Activated CD8-positive, alpha-beta memory T cell treated with anti-CD3 and anti-CD28 coated beads, Interleukin-2, amount 50 U/mL, for 4 hours (primary cell): ENCODE data around the gene ITGB2.
"Not testable (repeated sequence)": the region's sequence is repeated elsewhere in the genome, so short reads cannot be mapped to it uniquely, and the experiment has no call there.

Experiments used
- DNase-seq: peaks from one replicate; pipeline ENCODE4 v3.0.0-alpha.2; 2020

Gene ITGB2

DNA sequence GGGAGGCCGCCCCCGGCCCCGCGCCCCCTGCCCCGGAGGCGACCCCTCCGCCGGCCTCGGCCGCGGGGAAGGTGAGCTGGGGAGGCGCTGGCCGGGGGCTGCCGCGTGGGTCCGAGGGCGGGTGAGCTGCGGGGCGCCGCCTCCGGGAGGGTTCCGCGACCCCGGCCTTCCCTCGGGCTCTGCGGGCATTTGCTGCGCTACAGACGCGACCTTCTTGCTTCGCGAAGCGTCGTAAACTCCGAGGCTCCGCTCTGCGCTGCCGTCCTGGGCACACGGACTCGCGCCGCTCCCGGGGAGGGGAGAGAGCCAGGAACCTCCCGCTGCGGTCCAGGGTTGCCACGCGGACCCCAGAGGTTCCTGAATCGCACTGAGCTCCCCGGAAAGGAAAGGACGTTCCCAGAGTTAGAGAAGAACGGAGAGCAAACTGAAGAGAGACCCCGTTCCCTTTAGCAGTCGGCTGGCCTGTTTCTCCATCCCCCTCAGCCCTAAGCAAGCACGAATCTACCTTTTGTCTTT, 19.5 kb upstream of the ITGB2 start:
- no peak for DNase-seq

DNA sequence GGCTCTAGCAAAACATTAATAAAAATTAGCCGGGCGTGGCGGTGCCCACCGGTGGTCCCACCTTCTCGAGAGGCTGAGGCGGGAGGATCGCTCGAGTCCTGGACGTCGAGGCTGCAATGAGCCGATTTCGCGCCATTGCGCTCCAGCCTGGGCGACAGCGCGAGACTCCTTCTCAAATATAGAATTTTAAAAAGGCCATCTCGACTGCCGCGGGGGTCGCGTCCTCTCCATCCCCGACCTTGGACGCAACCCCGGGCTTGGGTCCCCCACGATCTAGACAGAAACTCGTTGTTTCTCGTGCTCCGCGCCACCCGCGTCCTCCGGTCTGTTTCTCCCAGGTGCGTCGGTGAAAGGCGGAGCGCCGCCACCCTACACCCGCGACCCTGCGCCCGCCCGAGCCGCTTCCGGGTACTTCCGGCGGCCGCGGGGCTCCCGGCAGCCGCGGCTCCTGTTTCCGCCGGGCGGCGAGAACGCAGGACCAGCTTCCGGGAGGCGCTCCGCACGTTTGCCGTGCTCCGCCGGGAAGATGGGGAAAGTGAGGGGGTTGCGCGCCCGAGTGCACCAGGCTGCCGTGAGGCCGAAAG, 18.9 kb upstream of the ITGB2 start, which contains the start of gene SLX9:
Gene SLX9, plus strand, starts transcription at position 498 of the 584 bp plus-strand sequence. Its CDS starts 29 bp downstream, at position 527.
- peak; percentile 80 for DNase-seq

DNA sequence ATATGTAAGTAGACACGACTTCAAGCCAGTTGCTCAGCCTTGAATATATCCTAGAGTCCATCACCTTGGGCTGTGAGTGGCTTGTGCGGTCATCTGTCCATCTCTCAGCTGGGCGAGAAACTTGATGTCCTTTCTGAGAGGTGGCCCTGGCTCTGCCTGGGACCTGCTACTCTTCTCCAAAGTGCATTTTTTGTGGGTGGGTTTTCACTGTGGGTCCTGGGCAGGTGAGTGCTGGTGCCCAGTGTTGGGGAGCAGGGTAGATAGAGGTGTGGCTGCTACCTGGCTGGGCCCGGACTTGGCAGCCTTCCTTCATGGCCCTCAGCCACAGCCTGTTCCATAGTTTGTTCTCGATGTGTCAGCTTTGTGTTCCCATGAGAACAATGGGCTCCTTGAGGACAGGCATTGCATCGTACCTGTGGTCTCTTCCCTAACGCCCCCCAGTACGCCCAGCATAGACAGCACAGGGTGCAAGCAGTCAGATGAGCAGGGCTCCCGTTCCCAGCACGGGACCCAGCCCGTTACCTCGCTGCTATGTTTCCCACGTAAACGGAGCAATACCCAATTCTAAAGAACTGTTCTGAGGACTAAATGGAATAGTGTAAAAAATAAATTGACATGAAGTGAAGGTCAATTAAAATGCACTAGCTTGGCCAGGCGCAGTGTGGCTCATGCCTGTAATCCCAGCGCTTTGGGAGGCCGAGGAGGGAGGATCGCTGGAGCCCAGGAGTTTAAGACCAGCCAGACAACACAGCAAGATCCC, 18.3 kb upstream of the ITGB2 start:
- DNase-seq, result no peak

DNA sequence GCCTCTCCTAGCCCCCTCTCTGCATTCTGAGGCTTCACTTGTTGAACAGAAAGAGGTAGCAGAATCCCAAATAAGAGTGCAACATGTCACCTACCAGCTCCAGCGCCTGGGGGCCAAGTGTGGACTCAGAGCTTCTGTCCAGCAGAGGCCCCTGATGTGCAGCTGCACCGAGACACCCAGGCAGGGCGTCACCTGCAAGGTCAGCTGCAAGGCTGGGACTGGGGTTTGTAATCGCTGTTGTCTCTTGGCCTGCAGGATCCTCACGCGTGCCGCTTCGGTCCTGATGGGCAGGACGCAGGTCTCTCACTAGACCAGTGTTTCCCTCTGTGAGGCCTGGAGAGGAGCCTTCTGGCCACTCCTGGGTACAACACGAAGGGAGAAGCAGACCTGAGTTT, 14.8 kb upstream of the ITGB2 start:
- DNase-seq, result no peak

DNA sequence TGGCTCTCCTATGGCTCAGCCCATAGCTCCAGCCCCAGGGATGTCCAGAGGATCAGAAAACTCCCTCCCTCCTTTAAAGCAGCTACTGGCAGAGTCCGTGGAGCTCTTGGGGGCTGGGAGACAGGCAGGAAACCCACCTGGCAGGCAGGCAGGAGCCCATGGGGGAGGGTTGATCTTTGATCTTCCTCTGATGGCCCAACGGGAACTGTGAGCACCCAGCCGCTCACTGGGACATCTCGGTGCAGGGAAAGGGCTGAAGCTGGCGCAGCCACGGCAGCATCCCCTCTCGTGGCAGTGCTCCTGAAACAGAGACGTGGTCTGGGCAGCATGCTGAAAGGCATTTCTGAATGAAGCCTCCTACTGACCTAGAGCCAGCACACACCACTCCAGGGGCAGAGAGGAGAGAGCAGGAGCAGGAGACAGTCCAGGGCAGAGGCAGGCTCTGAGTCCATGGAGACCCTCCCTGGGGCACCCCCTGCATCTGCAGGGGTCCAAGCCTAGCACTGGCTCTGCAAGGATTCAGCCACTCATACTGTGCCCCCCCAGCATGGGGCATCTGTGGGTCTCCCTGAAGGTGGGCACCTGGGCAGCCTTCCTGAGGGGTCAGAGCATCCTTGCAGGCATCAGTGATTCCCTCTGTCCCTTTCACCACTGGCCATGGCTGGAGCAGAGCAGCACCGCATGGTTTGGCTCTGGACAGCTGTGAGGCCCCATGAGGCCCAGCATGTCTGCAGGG, 14.3 kb upstream of the ITGB2 start:
- no peak for DNase-seq

DNA sequence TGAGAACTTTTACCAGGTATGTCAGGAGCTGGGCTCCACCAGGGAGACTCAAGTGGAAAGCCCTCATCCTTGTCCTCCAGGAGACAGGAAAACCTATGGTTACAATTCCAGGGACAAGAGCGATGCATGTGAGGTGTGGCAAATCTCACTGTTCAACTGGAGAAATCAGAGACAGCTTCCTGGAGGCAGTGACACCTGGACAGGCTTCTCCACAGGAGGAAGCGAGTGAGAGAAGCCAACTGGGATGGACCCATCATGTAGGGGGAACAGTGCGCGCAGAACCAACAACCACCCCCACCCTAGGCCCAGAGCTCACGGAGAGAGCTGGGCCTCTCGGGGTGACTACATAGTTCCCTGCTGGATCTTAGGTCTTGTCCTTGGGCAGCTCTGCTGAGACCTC, 13.6 kb upstream of the ITGB2 start:
- no peak for DNase-seq

DNA sequence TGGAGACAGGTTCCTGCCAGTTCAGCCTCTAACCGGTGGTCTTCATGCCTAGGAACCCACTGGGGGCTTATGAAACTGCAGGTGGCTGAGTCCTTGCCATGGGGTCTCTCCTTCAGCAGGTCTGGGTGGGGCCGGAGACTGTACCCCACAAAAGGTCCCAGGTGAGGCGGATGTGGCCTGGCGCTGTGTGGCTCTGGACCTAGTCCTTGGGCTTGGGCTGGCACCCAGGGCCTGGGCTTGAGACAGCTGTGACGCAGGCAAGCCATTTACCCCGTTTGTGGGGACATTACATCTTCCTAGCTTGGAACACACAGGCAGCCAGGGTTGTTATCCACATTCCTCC, 13.2 kb upstream of the ITGB2 start:
- no peak for DNase-seq

DNA sequence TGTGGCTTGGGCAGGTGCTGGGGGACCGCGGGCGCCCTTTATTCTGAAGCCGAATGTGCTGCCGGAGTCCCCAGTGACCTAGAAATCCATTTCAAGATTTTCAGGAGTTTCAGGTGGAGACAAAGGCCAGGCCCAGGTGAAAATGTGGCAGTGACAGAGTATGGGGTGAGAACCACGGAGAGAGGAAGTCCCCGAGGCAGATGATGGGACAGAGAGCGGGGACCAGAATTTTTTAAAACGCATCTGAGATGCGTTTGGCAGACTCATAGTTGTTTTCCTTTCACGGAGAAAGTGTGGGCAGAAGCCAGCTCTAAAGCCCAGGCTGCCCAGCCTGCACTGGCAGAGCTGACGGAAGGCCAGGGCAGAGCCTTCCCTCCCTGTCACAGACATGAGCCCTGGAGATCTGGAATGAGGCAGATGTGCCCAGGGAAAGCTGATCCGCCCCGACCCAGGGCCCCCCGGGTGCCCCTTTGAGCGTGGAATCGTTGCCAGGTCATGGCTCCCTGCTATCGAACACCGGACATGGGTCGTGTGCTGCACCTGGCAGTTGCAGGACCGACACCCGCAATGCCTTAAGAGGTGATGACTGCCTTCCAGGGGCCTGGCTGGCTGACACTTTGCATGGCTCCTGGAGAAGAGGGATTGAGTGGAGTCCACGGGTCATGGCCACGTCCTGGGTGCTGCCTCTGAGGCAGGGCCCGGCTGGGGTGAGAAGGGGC, 12.7 kb upstream of the ITGB2 start:
- DNase-seq, result no peak

DNA sequence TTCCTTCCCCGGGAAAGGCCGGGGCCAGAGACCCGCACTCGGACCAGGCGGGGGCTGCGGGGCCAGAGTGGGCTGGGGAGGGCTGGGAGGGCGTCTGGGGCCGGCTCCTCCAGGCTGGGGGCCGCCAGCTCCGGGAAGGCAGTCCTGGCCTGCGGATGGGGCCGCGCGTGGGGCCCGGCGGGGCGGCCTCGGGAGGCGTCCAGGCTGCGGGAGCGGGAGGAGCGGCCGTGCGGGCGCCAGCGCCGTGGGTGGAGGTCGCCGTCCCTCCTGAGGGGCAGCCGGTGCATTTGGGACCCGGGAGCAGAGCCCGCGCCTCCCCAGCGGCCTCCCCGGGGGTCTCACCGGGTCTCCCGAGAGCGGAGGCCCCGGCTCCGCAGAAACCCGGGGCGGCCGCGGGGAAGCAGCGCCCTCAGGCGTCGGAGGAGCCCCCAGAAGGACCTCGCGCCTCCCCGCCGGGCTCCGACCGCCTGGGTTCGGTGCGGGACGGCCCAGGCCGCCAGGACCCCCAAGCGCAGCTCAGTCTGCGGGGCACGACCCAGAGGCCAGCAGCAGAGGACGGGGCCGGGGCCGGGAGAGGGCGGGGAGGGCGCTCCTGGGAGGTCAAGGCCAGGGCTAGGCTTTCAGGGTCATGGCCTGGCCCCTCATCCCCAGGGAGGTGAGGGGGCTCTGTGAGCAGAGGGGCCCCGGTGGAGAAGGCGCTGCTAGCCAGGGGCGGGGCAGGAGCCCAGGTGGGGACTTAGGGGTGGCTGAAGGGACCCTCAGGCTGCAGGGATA, 11.9 kb upstream of the ITGB2 start:
- DNase-seq, result peak; percentile 80

DNA sequence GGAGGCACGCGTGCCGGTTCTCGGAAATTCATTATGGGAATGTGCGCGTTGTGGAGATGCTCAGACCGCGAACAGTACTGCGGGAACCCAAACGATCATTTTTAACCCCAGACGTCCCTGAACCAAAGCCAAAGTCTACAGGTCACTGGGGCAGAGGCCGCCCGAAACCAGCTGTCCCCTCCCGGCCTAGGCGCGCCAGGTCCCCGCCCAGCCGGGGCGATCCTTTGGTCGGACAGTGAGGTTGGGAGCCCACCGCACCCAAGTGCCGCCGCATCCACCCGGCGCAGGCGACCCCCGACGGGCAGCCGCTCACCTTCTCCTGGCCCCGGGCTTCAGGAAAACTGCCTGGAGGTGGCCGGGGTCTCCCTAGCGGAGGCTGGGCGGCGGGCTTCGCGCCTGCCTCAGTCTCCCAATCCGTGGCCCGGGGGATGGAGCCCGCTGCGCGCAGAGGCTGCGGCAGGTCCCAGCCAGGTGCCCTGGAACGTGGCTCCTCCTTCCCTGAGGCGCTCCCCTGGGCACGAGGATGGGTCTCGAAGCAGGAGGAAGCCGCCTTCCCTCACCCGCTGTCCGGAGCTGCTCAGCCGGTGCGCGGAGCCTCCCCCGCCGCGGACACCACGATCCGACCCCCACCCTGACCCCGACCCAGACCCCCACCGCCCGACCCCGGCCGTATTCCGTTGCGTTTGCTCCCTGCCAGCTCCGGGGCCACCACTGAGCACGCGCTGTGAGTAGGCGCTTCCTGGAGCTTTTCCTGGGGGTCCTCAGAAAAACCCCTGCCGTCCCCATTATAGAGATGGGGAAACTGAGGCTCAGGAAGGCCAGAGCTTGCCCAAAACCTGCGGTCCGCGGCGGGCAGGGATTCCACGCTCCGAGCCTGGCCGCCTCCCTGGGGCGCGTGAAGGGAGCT, 11.1 kb upstream of the ITGB2 start:
- DNase-seq, result no peak

DNA sequence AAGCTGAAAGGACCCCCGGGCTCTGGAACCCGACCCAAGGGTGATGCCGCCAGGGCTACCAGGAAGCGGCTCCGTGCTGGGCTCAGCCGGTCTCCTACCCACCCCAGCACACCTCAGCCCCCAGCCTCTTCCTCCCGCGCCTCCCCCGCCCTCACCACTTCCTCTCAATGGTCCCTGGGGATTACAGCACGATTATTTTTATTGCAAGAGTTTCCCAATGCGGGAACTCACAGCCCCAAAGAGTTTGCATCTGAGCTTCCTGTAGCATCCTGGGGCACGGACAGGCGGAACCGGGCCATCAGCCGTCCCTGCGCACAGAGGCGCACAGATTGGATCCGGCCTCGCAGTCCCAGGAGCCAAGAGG, 10.4 kb upstream of the ITGB2 start:
- no peak for DNase-seq

DNA sequence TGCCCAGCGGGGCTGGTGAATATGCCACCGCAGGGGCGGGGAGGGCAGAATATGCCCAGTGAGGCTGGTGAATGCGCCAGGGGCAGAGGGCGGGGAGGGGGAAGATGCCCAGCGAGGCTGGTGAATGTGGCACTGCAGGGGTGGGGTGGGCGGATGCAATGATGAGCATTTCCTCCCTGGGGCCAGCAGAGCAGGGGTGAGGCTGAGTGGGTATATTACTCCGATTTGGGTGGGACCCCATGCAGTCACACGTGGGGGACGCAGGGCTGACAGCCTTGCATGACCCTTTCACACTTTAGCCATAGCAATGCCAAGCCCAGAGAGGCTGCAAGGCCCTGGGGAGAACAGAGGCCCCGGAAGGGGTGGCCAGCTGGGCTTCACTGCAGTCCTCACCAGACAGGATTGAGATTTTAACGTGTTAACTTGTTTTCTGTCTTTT, 9.9 kb upstream of the ITGB2 start:
- peak; percentile 77 for DNase-seq

DNA sequence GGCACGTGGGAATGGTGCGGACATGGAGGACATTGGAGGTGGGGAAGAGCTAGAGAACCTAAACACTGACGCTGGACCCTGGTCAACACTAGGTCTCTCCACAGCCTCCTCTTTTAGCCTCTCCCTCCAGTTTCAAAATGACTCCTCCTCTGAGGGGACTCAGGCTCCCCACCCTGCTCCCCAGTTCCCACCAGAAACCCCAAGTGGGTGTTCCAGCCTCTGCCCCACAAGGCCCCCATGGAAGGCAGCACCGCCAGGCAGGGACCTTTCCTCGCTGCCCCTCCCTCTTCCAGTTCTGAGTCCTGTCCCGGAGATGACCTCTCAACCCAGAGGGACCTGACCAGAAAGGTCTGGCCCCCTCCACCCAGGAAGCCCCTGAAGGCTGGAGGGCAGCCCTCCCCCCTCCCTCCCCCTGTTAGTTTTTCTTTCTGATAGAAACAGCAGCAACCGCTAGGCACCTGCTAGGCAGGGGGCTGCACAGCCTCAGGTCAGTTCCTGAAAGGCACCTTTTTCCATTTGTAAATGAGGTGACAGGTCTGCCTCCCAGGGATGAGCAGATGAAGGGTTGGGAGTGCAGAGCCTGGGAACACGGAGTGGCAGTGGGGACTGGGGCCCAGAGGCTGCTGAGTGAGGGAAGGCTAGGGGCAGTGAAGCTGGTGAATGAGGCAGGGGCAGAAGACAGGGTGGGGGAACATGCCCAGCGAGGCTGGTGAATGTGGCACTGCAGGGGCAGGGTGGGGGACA, 9.3 kb upstream of the ITGB2 start:
- DNase-seq, result no peak

DNA sequence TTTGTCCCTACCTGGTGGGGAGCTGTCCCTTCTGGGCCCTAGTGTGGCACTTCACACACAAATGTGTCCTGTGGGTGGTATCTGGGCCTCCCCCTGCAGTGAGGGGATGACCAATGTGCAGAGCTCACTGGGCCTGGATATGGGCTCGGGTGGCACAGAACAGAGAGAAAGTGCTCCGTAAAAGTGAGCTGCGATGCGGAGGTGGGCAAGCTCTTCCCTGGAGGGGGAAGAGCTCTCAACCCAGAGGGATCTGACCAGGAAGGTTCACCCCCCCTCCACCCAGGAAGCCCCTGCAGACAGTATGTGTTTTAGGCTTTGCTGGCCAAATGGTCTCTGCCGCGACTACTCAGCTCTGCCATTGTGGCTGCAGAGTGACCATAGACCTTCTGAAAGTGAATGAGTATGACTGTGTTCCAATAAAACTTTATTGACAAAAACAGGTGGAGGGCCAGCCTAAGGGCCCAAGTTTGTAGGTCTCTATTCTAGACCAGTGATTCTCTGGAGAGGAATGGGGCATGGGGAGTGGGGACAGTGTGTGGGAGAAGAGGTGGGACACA, 8.6 kb upstream of the ITGB2 start:
- DNase-seq, result no peak

DNA sequence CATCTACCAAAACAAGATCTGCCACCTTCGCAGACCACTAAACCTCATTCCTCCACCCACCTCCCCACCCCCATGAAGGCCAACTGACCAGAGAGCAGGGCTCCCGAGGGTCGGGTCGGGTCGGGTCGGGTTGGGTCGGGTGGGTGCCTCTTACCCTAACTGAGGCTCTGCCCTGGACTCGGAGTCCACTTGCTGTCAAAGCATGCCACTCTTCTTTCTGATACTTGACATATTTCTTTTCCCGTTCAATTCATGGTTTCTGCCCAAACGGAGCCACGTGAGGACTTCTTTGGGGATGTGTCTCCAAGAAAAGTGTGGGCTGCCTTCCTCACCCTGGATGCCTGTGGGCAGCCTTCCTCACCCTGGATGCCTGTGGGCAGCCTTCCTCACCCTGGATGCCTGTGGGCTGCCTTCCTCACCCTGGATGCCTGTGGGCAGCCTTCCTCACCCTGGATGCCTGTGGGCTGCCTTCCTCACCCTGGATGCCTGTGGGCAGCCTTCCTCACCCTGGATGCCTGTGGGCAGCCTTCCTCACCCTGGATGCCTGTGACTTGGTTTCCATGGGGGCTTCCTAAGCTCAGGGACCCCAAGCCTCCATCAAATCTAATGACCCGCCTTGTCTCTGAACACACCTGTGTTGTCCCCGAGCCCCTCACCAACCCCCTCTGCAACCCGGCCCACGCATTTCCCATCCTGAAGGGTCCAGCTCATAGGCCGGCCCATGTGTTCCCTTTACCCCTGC, 8.0 kb upstream of the ITGB2 start:
- not testable (repeated sequence) for DNase-seq

DNA sequence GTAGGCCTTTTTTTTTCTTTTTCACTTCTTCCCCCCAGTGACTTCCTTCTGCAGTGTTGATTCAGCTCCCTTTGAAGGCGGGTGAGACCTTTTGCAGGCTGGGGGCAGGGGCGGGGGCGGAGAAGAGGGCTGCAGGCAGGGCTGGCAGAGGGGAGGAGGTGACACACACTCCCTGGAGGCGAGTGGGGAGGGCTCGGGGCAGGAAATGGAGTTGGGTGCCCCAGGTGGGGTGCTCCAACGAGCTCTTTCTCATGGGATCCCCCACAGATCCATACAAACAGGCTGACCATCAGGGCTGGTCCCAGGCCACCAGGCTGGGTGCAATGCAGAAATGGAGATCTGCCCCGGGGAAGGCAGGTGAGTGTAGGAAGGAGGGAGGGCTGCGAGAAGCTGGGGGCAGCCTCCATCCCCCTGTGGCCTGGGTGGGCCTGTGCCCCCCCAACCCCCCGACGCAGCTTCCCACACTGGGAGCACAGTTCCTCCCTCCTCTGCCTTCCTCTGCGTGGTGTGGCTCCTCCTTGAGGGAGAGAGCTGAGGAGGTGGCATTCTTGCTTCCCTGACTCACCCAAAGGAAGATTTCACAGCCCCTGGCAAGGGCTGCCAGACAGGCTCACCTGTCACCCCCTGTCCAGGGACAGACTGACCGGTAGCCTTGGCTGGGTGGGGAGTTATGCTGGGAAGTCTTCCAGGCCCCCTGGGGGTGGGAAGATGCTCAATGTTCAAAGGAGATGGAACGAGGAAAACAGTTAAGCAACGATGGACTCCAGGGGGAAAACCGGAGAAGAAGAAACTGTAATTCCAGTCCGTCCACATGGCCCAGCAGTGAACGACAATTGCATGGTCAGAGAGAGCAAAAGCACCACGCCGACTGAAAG, 7.1 kb upstream of the ITGB2 start:
- peak; percentile 93 for DNase-seq

DNA sequence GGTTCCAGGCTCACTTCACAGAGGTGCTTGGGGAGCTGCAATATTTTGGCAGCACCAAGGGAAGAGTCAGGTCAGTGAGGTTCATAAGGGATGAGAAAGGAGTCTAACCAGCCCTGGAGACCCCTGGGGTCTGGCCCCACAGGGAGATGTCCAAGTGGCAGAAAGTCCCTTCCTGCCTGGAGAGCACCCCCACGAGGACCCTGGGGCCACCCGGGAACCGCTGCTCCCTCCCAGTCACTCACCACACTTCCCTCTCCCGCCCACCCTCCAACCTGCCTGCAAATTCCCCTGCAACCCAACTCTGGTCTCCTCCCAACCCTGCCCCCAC, 6.5 kb upstream of the ITGB2 start:
- DNase-seq, result no peak

DNA sequence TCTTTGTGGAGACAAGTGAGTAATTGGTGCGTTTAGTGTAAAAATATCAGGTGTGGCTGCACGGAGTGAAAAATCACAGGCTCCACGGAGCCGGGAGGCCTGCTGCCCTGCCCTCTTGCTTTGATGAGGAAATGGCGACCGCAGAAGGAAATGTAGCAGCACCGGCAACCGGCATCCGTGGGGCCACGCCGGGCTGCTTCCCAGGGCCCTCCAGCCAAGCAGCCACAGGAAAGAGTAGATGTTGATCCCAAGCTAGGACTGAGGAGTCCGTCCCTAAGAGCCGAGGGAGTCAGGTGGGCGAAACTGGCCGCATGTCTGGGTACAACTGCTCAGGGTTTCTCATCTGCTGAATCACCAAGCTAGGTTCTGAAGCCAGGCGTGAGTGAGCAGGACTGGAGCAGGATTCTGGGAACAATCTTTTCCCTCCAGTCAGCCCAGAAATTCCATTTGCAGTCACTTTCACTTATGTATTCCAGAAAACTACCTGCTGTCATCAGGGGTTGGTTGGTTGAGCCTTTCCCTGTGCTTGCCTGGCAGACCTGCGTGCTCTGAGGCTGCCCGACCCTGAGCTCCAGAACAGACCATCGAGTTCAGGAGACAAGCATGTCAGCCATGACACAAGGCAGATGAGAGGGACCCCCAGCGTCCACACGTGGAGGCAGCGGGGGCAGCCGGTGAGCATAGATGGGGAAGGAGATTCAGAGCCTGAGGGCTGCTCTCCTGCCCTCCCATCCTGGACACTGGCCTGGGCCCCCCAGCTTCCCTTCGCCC, 5.8 kb upstream of the ITGB2 start:
- DNase-seq, result peak; percentile 42
